Forelimb muscle (tissue), 1 donor: ENCODE results near the gene VEGFA. TPM values are rescaled to one million over a fixed set of nuclear protein-coding genes. Genes with fewer than 3 reads are reported as not detected.

Experiments
- DNase-seq: peaks from one replicate; pipeline ENCODE4 v3.0.0-alpha.2; 2013; ENCODE audit warnings: low read depth
- polyA plus RNA-seq: library from polyadenylated mRNA; unstranded; fragments of 120-200 nt; gene quantifications from one replicate; pipeline ENCODE4 v1.2.1, GENCODE V29; 2013; ENCODE audit not compliant: insufficient read length

VEGFA gene
- polyA plus RNA-seq, 1 donor: 82.4 TPM

GRCh38 chr6:43759136-43759906 lies 10.7 kb upstream of the VEGFA start:
- no peak for DNase-seq

GRCh38 chr6:43759907-43760206 lies 10.2 kb upstream of the VEGFA start:
- DNase-seq: no peak

- DNase-seq: no peak
Measured at GRCh38 chr6:43760210-43761168, 9.5 kb upstream of the VEGFA start.

GRCh38 chr6:43761666-43762409 lies 8.2 kb upstream of the VEGFA start:
- DNase-seq: no peak

GRCh38 chr6:43762410-43762768 lies 7.6 kb upstream of the VEGFA start:
- DNase-seq: no peak

GRCh38 chr6:43762966-43763695 lies 6.9 kb upstream of the VEGFA start:
- DNase-seq: no peak

GRCh38 chr6:43763812-43764522 lies 6.0 kb upstream of the VEGFA start:
- DNase-seq: no peak

GRCh38 chr6:43764772-43765171 lies 5.2 kb upstream of the VEGFA start:
- DNase-seq: no peak

GRCh38 chr6:43765776-43766499 lies 4.1 kb upstream of the VEGFA start:
- no peak for DNase-seq

GRCh38 chr6:43766500-43766853 lies 3.5 kb upstream of the VEGFA start:
- DNase-seq: no peak

- DNase-seq: no peak
Measured at GRCh38 chr6:43766964-43767461, 3.0 kb upstream of the VEGFA start.

GRCh38 chr6:43767553-43768505 lies 2.2 kb upstream of the VEGFA start:
- DNase-seq: no peak

GRCh38 chr6:43768506-43768860 lies 1.5 kb upstream of the VEGFA start:
- DNase-seq: no peak

- no peak for DNase-seq
Measured at GRCh38 chr6:43768983-43769525, 957 bp upstream of the VEGFA start.

- DNase-seq: no peak
Measured at GRCh38 chr6:43770372-43771209, 580 bp downstream of the VEGFA start.

- no peak for DNase-seq
Measured at GRCh38 chr6:43771210-43771857, 1.3 kb downstream of the VEGFA start.
